Hematopoietic multipotent progenitor cell treated with erythropoietin and hydrocortisone succinate and interleukin-3 and kit ligand, for 15 days (in vitro differentiated cells): ENCODE measurements around the gene HNRNPC.

ENCODE experiments used
- DNase-seq: peaks from one replicate; pipeline ENCODE4 v3.0.0-alpha.2; 2015; ENCODE audit warnings: low spot score

The HNRNPC gene

DNA sequence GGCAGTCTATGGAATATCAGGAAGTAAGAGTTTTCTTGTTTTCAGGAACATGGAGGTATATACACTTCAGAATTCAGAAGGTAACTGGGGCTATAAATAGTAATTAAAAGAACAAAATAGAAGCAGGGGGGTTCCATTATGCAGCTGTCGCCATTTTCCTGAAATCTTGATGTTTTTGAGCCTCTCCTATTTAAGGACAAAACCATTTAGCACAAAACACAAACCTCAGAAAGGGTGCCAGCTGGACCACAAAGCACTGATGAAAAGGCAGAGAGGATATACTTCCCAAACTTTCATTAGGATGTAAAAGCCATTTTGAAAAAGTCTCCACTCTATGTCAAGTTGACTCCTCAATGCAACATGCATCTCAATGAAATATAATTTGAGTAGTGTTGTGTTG lies 59.2 kb downstream of the HNRNPC start:
- DNase-seq = no peak

- no peak for DNase-seq
Measured at GRCh38 chr14:21209185-21209584, 60.1 kb downstream of the HNRNPC start.

GRCh38 chr14:21208554-21208953 lies 60.7 kb downstream of the HNRNPC start:
- DNase-seq = no peak

- DNase-seq = no peak
Measured at GRCh38 chr14:21206753-21207684, 62.2 kb downstream of the HNRNPC start.

DNA sequence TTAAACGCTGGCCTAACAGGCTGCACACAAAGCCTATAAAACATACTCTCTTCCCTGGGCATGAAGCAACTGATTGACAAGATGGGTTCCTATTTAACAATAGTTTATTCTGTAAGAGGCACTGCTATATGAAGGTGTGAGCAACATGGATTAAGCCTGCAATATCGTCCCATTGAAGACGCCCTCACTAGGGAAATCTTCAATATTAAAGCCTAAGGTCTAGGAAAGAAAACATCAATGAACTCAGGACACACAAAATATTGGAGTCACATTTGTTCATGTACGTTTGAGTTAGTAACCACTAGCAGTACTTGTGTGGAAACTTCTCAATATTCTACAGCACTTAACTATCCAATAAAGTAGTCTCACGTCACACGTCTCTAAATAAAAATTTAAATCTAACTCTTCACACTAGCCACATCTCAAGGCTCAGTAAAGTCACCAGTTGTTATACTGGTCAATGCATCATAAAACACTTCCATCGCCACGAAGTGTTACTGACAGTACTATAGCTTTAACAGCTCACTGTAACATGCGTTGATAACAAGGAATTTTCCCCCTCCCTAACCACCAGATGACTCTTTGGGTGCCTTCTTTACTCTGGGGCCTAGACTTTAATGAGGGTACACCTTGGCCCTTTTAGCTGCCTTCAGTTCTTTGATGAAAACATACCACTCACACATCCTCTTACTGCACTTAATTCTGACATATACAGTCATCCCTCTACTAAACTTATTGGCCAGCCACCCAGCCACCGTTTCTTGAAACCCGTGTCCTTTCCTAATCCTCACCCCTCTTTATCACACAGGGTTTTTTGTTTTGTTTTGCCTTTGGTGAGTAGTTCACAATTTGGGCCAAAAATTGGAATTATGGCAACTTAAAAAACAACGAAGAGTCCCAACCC lies 63.3 kb downstream of the HNRNPC start:
- no peak for DNase-seq

DNA sequence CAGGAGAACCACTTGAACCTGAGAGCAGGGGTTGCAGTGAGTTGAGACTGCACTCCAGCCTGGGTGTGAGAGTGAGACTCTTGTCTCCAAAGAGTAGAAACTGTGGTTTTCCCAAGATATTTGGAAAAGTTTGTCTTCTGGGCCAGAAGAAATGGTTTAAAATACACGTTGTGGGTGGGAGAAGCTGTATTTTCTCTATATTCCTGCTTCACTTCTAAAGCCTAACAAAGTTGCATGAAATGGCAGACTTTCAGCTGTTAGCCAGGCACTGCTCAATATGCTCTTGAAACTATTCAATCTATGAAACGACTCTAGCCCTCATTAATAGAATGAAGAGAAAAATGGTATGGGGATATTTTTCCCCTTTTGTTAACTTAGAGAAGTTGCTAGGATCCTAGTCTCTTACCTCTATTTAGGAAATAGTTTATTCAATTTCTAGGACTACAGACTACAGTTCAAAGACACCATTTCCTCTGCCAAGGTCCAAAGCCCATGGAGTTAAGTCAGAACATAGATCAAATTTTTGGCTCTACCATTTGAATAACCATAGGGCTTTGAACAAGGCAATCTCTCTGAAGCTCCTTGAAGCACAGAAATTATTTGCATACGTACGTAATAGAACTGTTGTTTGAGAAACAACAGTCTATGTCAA lies 64.1 kb downstream of the HNRNPC start:
- DNase-seq = no peak

- no peak for DNase-seq
Measured at GRCh38 chr14:21204167-21205025, 64.8 kb downstream of the HNRNPC start.

DNA sequence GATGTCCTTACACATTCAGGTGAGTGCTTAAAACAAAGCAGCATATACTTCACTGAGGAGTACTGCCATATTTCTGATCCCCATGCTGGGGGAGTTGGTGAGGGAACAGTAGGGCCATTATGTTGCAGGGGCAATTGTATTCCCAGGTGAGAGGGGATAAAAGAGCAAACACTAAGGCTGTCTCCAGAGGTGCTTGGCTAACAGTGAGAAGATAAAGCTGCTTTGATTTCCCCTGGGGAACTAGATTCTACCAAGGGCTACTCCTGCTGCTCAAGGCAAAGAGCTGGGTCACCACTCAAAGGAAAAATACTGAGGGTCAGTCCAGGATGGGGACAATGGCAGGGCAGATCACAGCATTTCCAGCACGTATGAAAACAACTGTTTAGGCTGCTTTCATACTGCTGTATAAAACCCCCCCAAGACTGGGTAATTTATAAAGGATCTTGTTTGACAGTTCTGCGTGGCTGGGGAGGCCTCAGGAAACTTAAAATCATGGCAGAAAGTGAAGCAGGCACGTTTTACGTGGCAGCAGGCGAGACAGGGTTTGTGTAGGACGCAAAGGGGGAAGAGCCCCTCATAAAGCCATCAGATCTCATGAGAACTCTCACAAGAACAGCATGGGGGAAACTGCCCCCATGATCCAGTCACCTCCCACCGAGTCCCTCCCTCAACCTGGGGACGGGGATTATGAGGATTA lies 65.6 kb downstream of the HNRNPC start:
- no peak for DNase-seq

DNA sequence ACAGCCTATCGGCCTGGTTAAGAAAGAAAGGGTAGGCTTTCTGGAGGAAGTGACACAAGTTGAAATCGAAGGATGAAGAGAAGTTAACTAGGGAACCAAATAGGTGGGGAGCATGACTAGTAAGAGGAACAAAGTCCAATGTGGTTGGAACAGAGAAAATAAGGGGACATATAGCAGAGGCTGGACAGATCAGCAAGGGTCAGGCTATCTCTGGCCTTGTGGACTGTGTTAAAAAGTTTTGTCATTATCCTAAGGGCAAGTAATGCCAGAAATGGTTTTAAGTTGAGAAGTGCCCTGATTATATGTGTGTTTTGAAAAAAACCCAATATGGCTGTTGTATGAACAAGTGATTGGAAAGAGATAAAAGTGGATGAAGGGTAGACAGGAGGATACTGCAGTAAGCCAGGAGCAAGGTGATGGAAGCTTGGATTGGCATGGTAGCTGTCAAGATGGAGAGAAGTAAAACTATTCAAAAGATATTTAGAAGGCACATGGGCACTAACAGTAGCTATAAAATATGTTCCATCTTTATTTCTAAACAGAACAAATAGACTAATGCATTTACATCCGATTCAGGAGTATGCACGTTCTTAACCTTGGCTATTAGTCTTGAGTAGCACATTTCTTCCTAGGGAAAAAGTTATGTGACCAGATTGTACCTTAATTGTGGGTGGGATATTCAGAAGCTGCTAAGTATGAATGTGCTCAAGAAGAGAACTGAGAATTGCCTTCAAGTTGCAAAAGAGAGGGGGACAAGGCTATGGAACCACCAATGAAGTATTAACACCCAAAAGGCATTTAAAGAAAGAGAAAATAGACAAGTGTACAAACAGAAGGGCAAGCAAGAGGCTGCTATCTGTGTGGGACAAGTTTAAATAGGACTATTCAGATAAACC lies 66.5 kb downstream of the HNRNPC start:
- no peak for DNase-seq

DNA sequence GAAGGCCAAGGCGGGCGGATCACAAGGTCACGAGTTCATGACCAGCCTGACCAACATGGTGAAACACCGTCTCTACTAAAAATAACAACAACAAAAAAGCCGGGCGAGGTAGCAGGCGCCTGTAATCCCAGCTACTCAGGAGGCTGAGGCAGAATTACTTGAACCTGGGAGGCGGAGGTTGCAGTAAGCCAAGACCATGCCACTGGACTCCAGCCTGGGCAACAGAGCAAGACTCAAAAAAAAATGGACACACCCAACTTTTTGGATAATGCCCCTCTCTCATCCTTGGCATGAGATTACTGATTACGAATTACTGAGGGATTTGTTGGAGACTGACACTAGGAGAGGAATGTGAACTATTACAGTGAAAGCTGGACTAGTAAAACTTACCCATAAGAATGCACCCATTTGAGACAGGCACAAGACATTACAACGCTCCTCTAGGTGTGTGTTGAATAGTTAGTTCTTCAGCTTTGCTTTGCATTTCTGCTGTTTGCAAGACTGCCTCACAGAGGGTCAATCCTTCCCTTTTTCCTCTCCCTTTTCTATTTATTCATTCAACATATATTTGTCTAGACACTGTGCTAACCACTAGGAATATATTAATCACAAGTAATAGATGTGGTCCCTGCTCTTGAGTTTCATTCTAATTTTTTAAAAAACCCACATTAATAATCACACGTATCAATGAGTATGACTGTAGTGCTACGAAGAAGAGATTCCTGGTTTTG lies 67.3 kb downstream of the HNRNPC start:
- no peak for DNase-seq

GRCh38 chr14:21200752-21201461 lies 68.3 kb downstream of the HNRNPC start:
- no peak for DNase-seq

DNA sequence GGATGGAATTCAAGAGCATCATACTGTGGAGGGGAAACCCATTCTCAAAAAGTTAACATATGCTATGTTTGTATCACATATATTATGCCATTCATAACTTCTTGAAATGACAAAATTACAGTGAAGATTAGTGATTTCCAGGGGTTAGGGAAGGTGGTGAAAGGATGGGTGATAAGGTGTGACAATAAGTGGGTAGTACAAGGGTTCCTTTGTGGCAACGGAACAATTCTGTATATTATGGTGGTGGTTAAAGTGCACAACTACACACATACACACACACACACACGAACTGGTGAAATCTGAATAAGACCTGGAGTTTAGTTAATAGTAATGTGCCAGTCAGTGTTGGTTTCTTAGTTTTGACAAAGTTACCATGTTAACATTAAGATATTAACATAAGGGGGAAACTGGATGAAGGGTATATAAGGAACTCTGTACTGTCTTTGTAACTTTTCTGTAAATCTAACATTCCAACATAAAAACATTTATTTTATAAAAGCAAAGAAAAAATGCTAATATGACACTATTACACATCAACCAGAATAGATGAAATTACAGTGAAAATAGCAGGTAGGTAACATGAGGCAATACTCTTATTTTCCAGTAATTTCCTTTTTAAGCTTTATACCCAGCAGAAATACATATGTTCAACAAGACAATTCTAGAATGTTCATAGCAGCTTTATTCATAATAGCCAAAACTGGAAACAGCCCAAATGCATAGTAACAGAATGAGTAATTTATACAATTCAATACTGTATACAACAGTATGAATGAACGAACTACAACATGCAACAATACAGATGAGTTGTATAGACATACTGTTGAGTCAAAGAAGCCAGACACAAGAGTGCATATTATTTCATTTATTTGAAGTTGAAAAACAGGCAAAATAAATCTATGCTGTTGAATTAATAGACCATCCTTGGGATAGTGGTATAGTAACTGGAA lies 69.4 kb downstream of the HNRNPC start:
- DNase-seq = no peak

GRCh38 chr14:21197418-21198205 lies 71.6 kb downstream of the HNRNPC start:
- DNase-seq = no peak

DNA sequence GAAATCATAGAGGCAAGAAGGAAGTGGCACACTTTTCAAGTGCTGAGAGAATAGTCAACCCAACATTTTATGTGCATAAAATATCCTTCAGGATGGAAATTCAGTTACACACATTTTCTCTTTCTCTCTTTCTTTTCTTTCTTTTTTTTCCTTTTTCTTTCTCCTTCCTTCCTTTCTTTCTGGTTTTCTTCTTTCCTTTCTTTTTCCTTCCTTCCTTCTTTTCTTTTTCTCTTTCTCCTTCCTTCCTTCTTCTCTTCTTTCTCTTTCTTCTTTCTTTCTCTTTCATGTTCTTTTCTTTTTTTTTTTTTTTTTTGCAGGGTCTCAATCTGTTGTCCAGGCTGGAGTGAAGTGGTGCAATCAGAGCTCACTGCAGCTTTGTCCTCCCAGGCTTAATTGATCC lies 74.6 kb downstream of the HNRNPC start:
- DNase-seq = no peak

DNA sequence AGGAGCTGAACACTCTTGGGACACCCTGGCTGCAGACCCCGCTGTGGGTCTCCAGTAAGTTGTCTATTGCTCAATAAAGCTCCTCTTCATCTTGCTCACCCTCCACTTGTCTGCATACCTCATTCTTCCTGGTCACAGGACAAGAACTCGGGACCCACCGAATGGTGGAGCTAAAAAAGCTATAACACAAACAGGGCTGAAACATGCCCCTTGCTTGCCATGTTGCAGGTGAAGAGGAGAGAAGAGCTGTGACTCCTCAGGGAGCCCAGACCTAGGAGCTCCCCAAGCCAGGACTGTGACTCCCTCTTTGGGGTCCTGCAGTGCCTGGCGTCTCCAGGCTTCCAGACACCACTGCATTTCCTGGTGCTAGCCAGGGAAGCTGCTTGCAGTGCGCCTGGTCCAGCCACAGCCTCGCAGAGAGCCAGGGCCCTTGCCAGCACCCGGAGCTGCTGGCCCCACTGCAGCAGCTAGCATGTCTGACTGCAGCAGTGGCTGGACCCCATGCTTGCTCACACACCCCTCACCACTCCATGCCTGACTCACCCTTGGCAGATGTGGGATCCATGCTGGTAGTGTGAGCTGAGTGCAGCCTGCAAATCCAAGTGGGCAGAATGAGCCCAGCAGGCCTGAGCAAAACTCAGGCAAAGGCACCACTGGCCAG lies 76.2 kb downstream of the HNRNPC start:
- no peak for DNase-seq

DNA sequence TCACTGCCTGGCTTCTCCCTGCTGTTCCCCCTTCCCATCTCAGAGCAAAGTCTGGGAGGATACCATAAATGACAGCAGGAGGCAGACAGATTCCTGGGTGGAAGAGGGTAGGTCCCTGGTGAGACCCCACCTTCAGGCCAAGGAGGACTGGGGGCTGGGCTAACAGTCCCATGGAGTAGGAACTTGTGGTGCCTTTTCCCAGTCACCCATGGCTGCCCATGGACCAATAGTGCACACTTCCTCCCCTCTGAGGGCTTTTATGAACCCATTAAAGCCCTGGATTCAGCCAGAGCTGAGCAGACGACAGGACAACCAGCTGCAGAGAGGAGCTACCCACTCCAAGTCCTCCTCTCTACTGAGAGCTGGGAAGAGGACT lies 76.8 kb downstream of the HNRNPC start:
- DNase-seq = no peak
